ENCODE results near the gene PRDM15. TPM values are rescaled to one million over a fixed set of nuclear protein-coding genes. Genes with fewer than 3 reads are reported as not detected.

Gene PRDM15
- total RNA-seq, 2 experiments from 2014 or later: 13.2 to 14.5 TPM

DNA sequence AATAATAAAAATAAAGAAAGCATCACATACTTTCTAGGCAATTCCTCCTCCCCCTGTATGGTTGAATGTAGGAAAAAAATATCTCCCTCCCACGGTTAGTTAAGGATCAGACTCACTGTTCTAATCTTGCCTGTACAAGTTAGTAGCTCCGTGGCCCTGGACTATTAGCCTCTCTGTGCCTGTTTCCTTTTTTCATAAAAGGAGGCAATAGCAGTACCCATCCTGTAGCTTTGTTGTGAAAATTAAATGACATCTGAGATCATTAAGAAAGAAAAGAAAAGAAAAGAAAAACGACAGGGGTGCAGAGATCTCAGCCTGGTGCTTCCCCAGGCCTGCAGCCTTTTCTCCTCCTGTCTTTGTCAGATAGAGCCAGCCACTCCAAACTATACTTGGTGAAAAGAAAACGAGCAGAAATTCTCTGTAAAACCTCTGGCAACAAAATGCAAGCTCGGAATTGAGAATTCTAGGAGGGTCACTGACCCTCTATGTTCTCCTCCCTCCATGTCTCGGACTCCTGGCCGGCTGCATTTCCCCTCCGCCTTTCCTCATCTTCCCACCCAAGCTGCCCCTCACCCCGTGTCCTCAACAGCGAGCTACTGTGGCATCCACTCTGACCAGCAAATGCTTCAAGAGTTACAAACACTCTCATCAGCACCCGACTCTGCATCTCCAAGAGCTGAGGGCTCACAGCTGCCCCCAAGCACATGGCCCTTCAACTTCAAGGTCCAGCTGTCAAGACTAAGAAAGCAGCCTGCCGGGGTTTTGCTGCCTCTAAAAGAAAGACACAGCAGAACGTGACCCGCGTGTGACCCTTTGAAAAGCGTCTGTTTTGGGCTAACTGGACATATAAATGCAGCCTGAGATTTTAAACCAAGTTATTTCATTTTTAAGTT is 125.9 kb downstream of the PRDM15 start:
- Mint-ChIP-seq H3K27ac (no peak overlapping the region), H3K27me3 (no peaks in the 10 kb centered on the region), H3K9me3 (no peaks in the 10 kb centered on the region), H3K36me3 (ENCODE audit: low read depth) (no peaks in the 10 kb centered on the region), H3K4me1 (ENCODE audit: low read depth) (no peaks in the 10 kb centered on the region), H3K4me3 (no peak overlapping the region)
- ChIA-PET CTCF (no interaction called here), POLR2A (interaction anchor here (0.9 kb wide), 1 partner anchor 15 kb away, joined by 3 read pairs; no protein-coding TSS in a partner anchor)
- DNase-seq (no peak), ATAC-seq (no peak)
- intact Hi-C loops (cut with micrococcal nuclease): no loop called here
- TF ChIP-seq, protein P1, sequence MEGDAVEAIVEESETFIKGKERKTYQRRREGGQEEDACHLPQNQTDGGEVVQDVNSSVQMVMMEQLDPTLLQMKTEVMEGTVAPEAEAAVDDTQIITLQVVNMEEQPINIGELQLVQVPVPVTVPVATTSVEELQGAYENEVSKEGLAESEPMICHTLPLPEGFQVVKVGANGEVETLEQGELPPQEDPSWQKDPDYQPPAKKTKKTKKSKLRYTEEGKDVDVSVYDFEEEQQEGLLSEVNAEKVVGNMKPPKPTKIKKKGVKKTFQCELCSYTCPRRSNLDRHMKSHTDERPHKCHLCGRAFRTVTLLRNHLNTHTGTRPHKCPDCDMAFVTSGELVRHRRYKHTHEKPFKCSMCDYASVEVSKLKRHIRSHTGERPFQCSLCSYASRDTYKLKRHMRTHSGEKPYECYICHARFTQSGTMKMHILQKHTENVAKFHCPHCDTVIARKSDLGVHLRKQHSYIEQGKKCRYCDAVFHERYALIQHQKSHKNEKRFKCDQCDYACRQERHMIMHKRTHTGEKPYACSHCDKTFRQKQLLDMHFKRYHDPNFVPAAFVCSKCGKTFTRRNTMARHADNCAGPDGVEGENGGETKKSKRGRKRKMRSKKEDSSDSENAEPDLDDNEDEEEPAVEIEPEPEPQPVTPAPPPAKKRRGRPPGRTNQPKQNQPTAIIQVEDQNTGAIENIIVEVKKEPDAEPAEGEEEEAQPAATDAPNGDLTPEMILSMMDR (IDR thresholded peaks at IDR 0.05): no peak

DNA sequence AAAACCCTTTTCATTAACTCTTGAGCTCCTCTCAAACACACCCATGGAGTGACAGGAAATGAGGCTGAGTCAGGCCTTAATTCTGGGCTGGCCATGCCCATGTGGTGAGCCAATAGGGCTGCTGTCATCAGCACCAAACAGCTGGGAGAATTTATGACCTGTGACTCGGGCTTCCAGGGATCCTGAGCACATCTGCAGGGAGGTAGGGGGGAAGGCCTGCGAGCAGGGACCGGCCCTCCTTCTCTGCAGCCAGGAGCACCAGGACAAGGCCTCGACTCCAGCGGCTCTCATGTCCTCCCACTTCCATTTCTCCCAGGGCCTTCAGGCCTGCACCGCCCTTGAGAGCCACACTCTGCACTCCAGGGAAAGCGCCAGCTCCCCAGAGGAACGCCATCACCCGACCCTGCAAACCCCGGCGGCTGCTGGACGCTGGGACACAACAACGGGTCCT is 126.9 kb downstream of the PRDM15 start:
- H3K4me1 Mint-ChIP-seq (ENCODE audit: low read depth): no peaks in the 10 kb centered on the region
- H3K27me3 Mint-ChIP-seq: no peaks in the 10 kb centered on the region
- ChIA-PET POLR2A (no interaction called here), CTCF (no interaction called here)
- H3K36me3 Mint-ChIP-seq (ENCODE audit: low read depth): no peaks in the 10 kb centered on the region
- H3K27ac Mint-ChIP-seq: no peak overlapping the region
- no peak overlapping the region for H3K4me3 Mint-ChIP-seq
- H3K9me3 Mint-ChIP-seq: no peaks in the 10 kb centered on the region
- DNase-seq (no peak), ATAC-seq (no peak)
- TF ChIP-seq, protein P1 (IDR thresholded peaks at IDR 0.05): no peak
- intact Hi-C loops (cut with micrococcal nuclease): no loop called here

DNA sequence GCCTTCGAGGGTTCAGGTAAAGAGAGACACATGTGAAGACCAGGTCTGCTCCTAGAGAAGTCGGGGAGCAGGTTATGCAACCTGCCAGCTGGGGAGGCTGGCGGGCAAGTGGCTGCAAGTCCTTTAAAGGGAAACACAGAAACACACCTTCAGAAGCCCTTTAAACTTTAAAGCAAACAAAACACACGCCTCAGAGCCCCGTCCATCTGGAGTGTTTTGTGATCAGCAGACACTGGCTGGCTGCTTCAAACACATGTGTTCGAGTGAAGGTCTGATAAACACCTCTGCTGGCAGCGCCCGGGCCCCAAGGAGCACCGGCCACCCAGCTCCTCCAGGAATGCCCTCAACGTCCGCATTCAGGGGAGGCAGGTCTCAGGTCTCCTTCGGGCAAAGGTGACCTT is 127.5 kb downstream of the PRDM15 start:
- TF ChIP-seq, protein P1 (IDR thresholded peaks at IDR 0.05): no peak
- intact Hi-C loops (cut with micrococcal nuclease): no loop called here
- Mint-ChIP-seq H3K9me3 (no peaks in the 10 kb centered on the region), H3K4me1 (ENCODE audit: low read depth) (no peaks in the 10 kb centered on the region), H3K27ac (no peak overlapping the region), H3K4me3 (no peak overlapping the region), H3K36me3 (ENCODE audit: low read depth) (no peaks in the 10 kb centered on the region), H3K27me3 (no peaks in the 10 kb centered on the region)
- ChIA-PET CTCF (no interaction called here), POLR2A (no interaction called here)
- no peak for DNase-seq
- ATAC-seq: no peak

DNA sequence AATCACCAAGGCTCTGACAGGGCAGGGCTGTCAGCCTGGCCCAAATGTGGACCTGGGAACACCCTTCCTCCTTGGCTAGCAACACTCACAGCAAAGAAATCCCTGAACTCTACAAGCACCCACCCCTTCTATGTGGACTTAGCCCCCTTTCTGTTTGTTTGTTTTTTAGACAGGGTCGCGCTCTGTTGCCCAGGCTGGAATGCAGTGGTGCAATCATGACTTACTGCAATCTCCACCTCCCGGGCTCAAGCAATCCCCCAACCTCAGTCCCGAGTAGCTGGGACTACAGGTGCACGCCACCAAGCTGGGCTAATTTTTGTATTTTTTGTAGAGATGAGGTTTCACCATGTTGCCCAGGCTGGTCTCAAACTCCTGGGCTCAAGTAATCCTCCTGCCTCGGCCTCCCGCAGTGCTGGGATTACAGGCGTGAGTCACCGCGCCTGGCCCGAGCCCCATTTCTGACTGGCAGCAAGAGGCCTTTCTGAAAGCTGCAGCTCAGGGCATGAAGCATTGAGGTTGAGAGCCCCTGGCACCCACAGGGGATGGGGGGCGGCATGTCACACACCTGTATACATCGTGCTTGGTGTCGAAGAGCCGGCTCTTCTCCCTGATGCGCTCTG is 128.5 kb downstream of the PRDM15 start:
- TF ChIP-seq, protein P1 (IDR thresholded peaks at IDR 0.05): no peak
- ChIA-PET CTCF (no interaction called here), POLR2A (no interaction called here)
- H3K36me3 Mint-ChIP-seq (ENCODE audit: low read depth): no peaks in the 10 kb centered on the region
- ATAC-seq: no peak
- no peak overlapping the region for H3K4me3 Mint-ChIP-seq
- DNase-seq: no peak
- H3K27ac Mint-ChIP-seq: no peak overlapping the region
- no peaks in the 10 kb centered on the region for H3K9me3 Mint-ChIP-seq
- no peaks in the 10 kb centered on the region for H3K4me1 Mint-ChIP-seq (ENCODE audit: low read depth)
- no peaks in the 10 kb centered on the region for H3K27me3 Mint-ChIP-seq
- intact Hi-C loops (cut with micrococcal nuclease): no loop called here

DNA sequence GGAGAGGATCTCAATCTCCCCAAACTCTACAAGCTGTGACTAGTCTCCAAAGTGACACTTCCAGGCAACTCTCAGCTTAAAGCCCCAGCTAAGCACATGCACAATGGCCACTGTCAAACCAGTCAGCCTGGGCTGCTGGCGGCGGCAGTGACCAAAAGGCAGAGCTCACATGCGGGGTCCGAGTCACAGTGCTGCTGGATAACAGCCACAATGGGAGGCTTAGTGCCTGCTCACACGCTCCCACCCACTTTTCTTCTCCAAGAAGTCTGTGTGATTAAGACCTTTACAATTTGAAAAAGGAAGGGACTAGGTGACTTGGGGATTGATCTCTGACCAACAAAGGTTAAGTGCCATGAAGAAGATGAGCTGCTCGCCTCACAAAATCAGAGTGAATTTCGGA is 129.1 kb downstream of the PRDM15 start:
- no peaks in the 10 kb centered on the region for H3K9me3 Mint-ChIP-seq
- no peak for ATAC-seq
- TF ChIP-seq, protein P1 (IDR thresholded peaks at IDR 0.05): no peak
- ChIA-PET CTCF (no interaction called here), POLR2A (no interaction called here)
- DNase-seq: no peak
- no peaks in the 10 kb centered on the region for H3K36me3 Mint-ChIP-seq (ENCODE audit: low read depth)
- no peaks in the 10 kb centered on the region for H3K4me1 Mint-ChIP-seq (ENCODE audit: low read depth)
- intact Hi-C loops (cut with micrococcal nuclease): no loop called here
- H3K27ac Mint-ChIP-seq: no peak overlapping the region
- H3K4me3 Mint-ChIP-seq: no peak overlapping the region
- H3K27me3 Mint-ChIP-seq: no peaks in the 10 kb centered on the region
